Neuronal stem cell (in vitro differentiated cells): ENCODE measurements around the gene SIX1.
A peak's percentile ranks its signal among the peaks of the same experiment; 100 is the strongest.

Source experiments
- DNase-seq: peaks from one replicate; pipeline ENCODE4 v3.0.0-alpha.2; 2013; ENCODE audit warnings: low spot score
- H2AFZ ChIP-seq: one replicate; pipeline ENCODE4 v1.6.1; 2013; ENCODE audit warnings: mild to moderate bottlenecking, low read length, inconsistent platforms
- H2AK5ac ChIP-seq: 2 replicates; pipeline ENCODE4 v1.6.1; 2013; ENCODE audit warnings: low read depth, mild to moderate bottlenecking, inconsistent platforms, low read length, moderate library complexity, mixed read lengths
- H2BK120ac ChIP-seq: 2 replicates; pipeline ENCODE4 v1.6.1; 2013; ENCODE audit warnings: low read depth, mild to moderate bottlenecking, inconsistent platforms, low read length, moderate library complexity, mixed read lengths
- H2BK12ac ChIP-seq: one replicate; pipeline ENCODE4 v1.6.1; 2013; ENCODE audit warnings: low read length, inconsistent platforms
- H2BK15ac ChIP-seq: 2 replicates; pipeline ENCODE4 v1.6.1; 2013; ENCODE audit warnings: mild to moderate bottlenecking, low read length, inconsistent platforms, mixed read lengths
- H2BK5ac ChIP-seq: one replicate; pipeline ENCODE4 v1.6.1; 2013; ENCODE audit warnings: inconsistent platforms, mild to moderate bottlenecking, low read length, moderate library complexity
- H3K14ac ChIP-seq: one replicate; pipeline ENCODE4 v1.6.1; 2013; ENCODE audit warnings: low read length, inconsistent platforms
- H3K18ac ChIP-seq: 2 replicates; pipeline ENCODE4 v1.6.1; 2013; ENCODE audit warnings: low read length, inconsistent platforms
- H3K23ac ChIP-seq: 2 replicates; pipeline ENCODE4 v1.6.1; 2013; ENCODE audit warnings: low read depth, mild to moderate bottlenecking, mixed read lengths, low read length, inconsistent platforms; ENCODE audit not compliant: poor library complexity
- H3K27ac ChIP-seq: replicated peaks from 3 replicates; pipeline ENCODE4 v1.5.1; 2013; ENCODE audit warnings: low read length, inconsistent platforms
- H3K27me3 ChIP-seq, 3 experiments: 2 replicates each; pipeline ENCODE4 v1.6.1; 2013; ENCODE audit warnings: low read length in 3 of 3, mild to moderate bottlenecking in 2 of 3, inconsistent platforms in 1 of 3, low read depth in 1 of 3, mixed read lengths in 1 of 3, moderate library complexity in 1 of 3; ENCODE audit not compliant: control insufficient read depth in 3 of 3, insufficient read depth in 3 of 3
- H3K36me3 ChIP-seq, 2 donors: replicated peaks in 1 of 2; 2 replicates each; pipeline ENCODE4 v1.6.1; 2013; ENCODE audit warnings: low read length in 2 of 2; ENCODE audit not compliant: control insufficient read depth in 2 of 2, insufficient read depth in 2 of 2
- H3K4ac ChIP-seq: 2 replicates; pipeline ENCODE4 v1.6.1; 2013; ENCODE audit warnings: inconsistent platforms, mild to moderate bottlenecking, low read length, moderate library complexity
- H3K4me1 ChIP-seq, 2 donors: 1 replicate in 1 of 2; 2 replicates in 1 of 2; pipeline ENCODE4 v1.6.1; 2013; ENCODE audit warnings: low read length in 2 of 2, low read depth in 1 of 2; ENCODE audit not compliant: control insufficient read depth in 2 of 2, insufficient read depth in 1 of 2
- H3K4me2 ChIP-seq: one replicate; pipeline ENCODE4 v1.6.1; 2013; ENCODE audit warnings: mild to moderate bottlenecking, low read length, inconsistent platforms; ENCODE audit not compliant: insufficient read depth, poor library complexity, severe bottlenecking
- H3K4me3 ChIP-seq, 2 donors: 2 replicates each; pipeline ENCODE4 v1.5.1; 2013; ENCODE audit warnings: low read length in 2 of 2, mild to moderate bottlenecking in 2 of 2, inconsistent platforms in 1 of 2, moderate library complexity in 1 of 2
- H3K79me1 ChIP-seq: one replicate; pipeline ENCODE4 v1.6.1; 2013; ENCODE audit warnings: low read depth, mild to moderate bottlenecking, inconsistent platforms, low read length, moderate library complexity
- H3K9ac ChIP-seq: one replicate; pipeline ENCODE4 v1.6.1; 2013; ENCODE audit warnings: mild to moderate bottlenecking, low read depth, low read length, inconsistent platforms; ENCODE audit not compliant: poor library complexity
- H3K9me3 ChIP-seq, 2 donors: replicated peaks in 1 of 2; 2 replicates each; pipeline versions ENCODE3 to v1.6.1; 2013; ENCODE audit warnings: low read length in 2 of 2, mild to moderate bottlenecking in 2 of 2, inconsistent platforms in 1 of 2, low read depth in 1 of 2, mixed read lengths in 1 of 2, moderate library complexity in 1 of 2; ENCODE audit not compliant: control insufficient read depth in 2 of 2, insufficient read depth in 1 of 2
- H4K8ac ChIP-seq: one replicate; pipeline ENCODE4 v1.6.1; 2013; ENCODE audit warnings: low read depth, mild to moderate bottlenecking, inconsistent platforms, low read length, moderate library complexity
- H4K91ac ChIP-seq: one replicate; pipeline ENCODE4 v1.6.1; 2013; ENCODE audit warnings: low read length, low read depth, mild to moderate bottlenecking, inconsistent platforms; ENCODE audit not compliant: poor library complexity
- WGBS, 2 donors: extraction: QIAGEN DNeasy Blood & Tissue Kit; methylation state at CpG; one replicate each; pipeline ENCODE4 v1.1.7; 2013; ENCODE audit warnings: missing lambda C conversion rate in 2 of 2, mixed read lengths in 1 of 2; ENCODE audit not compliant: insufficient read length in 2 of 2, insufficient replicate concordance in 1 of 2; ENCODE audit errors: extremely low coverage in 2 of 2; 5-methylcytosine and 5-hydroxymethylcytosine counted together

The SIX1 gene

DNA sequence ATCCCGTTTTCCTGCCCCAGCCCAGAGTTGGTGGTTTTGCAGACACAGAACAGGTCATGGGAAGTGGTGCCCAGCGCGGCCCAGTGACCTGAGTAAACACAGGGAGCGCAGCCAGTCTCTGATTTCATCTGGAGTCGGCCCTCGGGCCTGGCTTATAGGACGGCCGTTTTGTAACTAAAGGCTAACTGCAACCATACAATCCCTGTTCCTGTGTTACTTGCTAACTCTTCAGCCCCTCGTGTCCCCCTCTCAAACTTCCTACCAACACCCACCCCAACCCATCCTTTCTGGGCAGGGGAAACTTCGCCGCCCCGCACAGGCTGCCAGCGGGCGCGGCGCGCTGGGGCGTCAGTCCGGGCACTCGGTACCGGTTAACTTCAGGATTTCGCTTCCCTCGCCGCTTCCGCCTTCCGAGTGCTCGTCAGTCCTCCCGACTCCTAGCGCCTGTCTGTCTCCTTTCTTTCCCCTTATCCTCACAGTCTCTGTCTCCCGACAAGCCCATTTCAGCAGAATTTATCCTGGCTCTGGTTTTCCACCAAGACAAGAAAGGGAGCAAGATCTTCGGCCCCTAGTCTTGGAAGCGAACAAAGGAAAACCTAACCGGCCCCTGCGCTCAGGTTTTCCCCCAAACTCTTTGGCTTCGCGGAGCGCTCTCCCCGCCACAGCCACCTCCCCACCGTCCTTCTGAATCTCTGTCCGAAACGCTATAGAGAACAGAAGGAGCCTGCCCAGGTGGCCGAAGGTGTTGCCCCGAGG, 2.0 kb downstream of the SIX1 start:
- H3K4me2 ChIP-seq = peak overlapping the region; percentile 30
- peak overlapping the region; percentile 10 for H3K23ac ChIP-seq
- H3K18ac ChIP-seq = peak overlapping the region; percentile 59
- H2AFZ ChIP-seq = peak overlapping the region; percentile 95
- no peaks in the 10 kb centered on the region for H3K36me3 ChIP-seq
- H3K9me3 ChIP-seq = peaks cover 0 to 3% of the 10 kb centered on the region in 2 donors
- no peak overlapping the region for H3K9ac ChIP-seq
- H3K27ac ChIP-seq = no peak overlapping the region
- H2BK120ac ChIP-seq = no peak overlapping the region
- peak; percentile 54 for DNase-seq
- no peak overlapping the region for H4K91ac ChIP-seq
- no peak overlapping the region for H3K14ac ChIP-seq
- peaks cover 59 to 97% (median 89%) of the 10 kb centered on the region in 3 experiments for H3K27me3 ChIP-seq
- H2BK5ac ChIP-seq = no peak overlapping the region
- no peaks in the 10 kb centered on the region for H3K79me1 ChIP-seq
- no peak overlapping the region for H3K4ac ChIP-seq
- peaks cover 6 to 17% of the 10 kb centered on the region in 2 donors for H3K4me1 ChIP-seq
- no CpG with 5 or more reads among the region's 43 CpGs for WGBS, 2 donors
- no peak overlapping the region for H2AK5ac ChIP-seq
- H2BK12ac ChIP-seq = no peak overlapping the region
- peak overlapping the region in 1 of 2 donors; percentile 55 for H3K4me3 ChIP-seq
- H2BK15ac ChIP-seq = no peak overlapping the region
- H4K8ac ChIP-seq = no peak overlapping the region

DNA sequence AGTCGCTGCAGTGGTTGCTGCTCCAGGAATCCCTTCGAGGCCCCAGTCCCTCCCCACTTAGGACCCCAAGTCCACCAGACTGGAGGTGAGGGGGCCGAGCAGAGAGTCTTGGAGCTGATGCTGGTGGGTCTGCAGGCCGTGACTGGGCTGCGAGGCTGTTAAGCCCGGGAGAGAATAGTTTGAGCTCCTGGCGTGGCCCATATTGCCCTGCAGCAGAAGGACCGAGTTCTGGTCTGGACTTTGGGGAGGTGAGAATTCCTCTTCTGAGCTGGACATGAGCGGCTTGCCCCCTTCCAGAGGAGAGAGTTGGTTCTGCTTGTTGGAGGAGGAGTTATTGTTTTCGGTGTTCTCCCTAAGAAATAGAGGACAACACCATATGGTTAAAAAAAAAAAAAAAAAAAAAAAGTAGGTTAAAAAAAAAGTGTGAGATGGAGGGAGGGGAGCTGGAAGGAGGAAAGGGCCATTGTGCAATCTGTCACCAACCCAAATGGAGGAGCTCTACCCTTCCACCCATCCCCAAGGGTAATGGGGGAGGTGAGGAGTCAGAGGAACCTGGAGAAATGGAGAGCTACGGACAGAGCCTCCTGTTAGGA, 3.0 kb downstream of the SIX1 start:
- Histone ChIP-seq H3K18ac (peak overlapping the region; percentile 30), H3K4me2 (no peak overlapping the region), H3K9me3 (peaks cover 0 to 3% of the 10 kb centered on the region in 2 donors), H2AFZ (no peak overlapping the region), H2AK5ac (peak overlapping the region; percentile 43), H3K27me3 (peaks cover 60 to 97% (median 89%) of the 10 kb centered on the region in 3 experiments), H2BK120ac (no peak overlapping the region), H2BK5ac (no peak overlapping the region), H4K91ac (no peak overlapping the region), H2BK12ac (no peak overlapping the region), H3K23ac (no peak overlapping the region), H3K14ac (no peak overlapping the region), H3K27ac (no peak overlapping the region), H3K4me3 (no peak overlapping the region), H4K8ac (no peak overlapping the region), H3K4me1 (peaks cover 6 to 22% of the 10 kb centered on the region in 2 donors), H3K79me1 (no peaks in the 10 kb centered on the region), H3K9ac (no peak overlapping the region), H3K4ac (no peak overlapping the region), H3K36me3 (no peaks in the 10 kb centered on the region), H2BK15ac (no peak overlapping the region)
- no CpG with 5 or more reads among the region's 11 CpGs for WGBS, 2 donors
- peak; percentile 29 for DNase-seq

DNA sequence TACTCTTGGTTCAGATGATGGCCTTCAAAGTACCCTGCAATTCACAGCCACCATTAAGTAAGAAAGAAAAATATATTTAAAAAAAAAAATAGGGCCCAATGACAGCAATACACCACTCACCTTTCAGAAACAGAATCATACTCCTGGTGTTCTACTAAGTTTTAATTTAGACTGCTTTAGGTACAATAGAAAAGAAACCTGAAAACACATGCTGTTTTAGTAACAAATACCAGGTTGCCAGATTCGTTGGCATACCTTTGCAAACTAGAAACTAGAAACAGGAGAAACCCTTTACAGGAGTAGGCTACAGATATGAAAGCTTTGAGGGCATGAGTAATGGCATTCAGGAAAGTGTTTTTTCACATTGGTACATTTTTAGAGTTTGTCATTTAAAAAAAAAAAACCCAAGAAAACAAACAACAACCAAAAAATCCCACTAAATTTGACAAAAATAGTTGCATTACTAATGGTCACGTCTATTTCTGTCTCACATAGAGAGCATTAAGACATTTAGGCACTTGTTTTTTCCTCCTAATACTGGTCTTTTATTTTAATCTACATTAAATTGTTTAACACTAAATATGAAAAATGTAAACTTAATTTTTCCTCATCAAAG, 4.0 kb downstream of the SIX1 start:
- Histone ChIP-seq H3K23ac (no peak overlapping the region), H2BK15ac (no peak overlapping the region), H3K18ac (no peak overlapping the region), H2AK5ac (no peak overlapping the region), H3K27ac (no peak overlapping the region), H3K9ac (no peak overlapping the region), H4K91ac (no peak overlapping the region), H3K4me3 (no peak overlapping the region), H3K9me3 (peaks cover 0 to 3% of the 10 kb centered on the region in 2 donors), H3K4ac (no peak overlapping the region), H3K4me2 (no peak overlapping the region), H4K8ac (no peak overlapping the region), H2BK120ac (no peak overlapping the region), H2BK5ac (no peak overlapping the region), H3K4me1 (peaks cover 6 to 22% of the 10 kb centered on the region in 2 donors), H3K79me1 (no peaks in the 10 kb centered on the region), H2BK12ac (no peak overlapping the region), H3K14ac (no peak overlapping the region), H3K36me3 (no peaks in the 10 kb centered on the region), H3K27me3 (peaks cover 55 to 96% (median 88%) of the 10 kb centered on the region in 3 experiments), H2AFZ (no peak overlapping the region)
- WGBS, 2 donors = no CpG with 5 or more reads among the region's 2 CpGs
- DNase-seq = no peak

GRCh38 chr14:60644666-60645065, 4.6 kb downstream of the SIX1 start:
- Histone ChIP-seq H4K91ac (no peak overlapping the region), H2AFZ (no peak overlapping the region), H2BK15ac (no peak overlapping the region), H3K36me3 (no peaks in the 10 kb centered on the region), H3K18ac (no peak overlapping the region), H2BK120ac (no peak overlapping the region), H2BK5ac (no peak overlapping the region), H2AK5ac (no peak overlapping the region), H3K9ac (no peak overlapping the region), H3K4me2 (no peak overlapping the region), H3K27ac (no peak overlapping the region), H3K79me1 (no peaks in the 10 kb centered on the region), H4K8ac (no peak overlapping the region), H3K4me3 (no peak overlapping the region), H3K9me3 (no peaks in the 10 kb centered on the region), H3K4ac (no peak overlapping the region), H3K4me1 (peaks cover 4 to 19% of the 10 kb centered on the region in 2 donors), H2BK12ac (no peak overlapping the region), H3K23ac (no peak overlapping the region), H3K27me3 (peaks cover 51 to 96% (median 85%) of the 10 kb centered on the region in 3 experiments), H3K14ac (no peak overlapping the region)
- no CpG with 5 or more reads among the region's 1 CpG for WGBS, 2 donors
- peak; percentile 14 for DNase-seq
